ENCODE results near the gene SSMEM1.
"Not testable (repeated sequence)": the region's sequence is repeated elsewhere in the genome, so short reads cannot be mapped to it uniquely, and the experiment has no call there.

Gene SSMEM1

GRCh38 chr7:130226333-130226732 is 18.7 kb downstream of the SSMEM1 start:
- no peaks in the 10 kb centered on the region for H4K20me1 ChIP-seq (ENCODE audit: insufficient read depth, low read length)
- H3K9ac ChIP-seq (ENCODE audit: low read length), result no peak overlapping the region
- TF ChIP-seq, protein P1, sequence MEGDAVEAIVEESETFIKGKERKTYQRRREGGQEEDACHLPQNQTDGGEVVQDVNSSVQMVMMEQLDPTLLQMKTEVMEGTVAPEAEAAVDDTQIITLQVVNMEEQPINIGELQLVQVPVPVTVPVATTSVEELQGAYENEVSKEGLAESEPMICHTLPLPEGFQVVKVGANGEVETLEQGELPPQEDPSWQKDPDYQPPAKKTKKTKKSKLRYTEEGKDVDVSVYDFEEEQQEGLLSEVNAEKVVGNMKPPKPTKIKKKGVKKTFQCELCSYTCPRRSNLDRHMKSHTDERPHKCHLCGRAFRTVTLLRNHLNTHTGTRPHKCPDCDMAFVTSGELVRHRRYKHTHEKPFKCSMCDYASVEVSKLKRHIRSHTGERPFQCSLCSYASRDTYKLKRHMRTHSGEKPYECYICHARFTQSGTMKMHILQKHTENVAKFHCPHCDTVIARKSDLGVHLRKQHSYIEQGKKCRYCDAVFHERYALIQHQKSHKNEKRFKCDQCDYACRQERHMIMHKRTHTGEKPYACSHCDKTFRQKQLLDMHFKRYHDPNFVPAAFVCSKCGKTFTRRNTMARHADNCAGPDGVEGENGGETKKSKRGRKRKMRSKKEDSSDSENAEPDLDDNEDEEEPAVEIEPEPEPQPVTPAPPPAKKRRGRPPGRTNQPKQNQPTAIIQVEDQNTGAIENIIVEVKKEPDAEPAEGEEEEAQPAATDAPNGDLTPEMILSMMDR (IDR thresholded peaks at IDR 0.05; ENCODE audit: low read length), result no peak
- TF ChIP-seq EZH2 (optimal IDR thresholded peaks at IDR 0.05; ENCODE audit: low read depth, low read length), result no peak
- TF ChIP-seq EZH2phosphoT487 (IDR thresholded peaks at IDR 0.05; ENCODE audit: low read length), result no peak
- H2AFZ ChIP-seq (ENCODE audit: low read length), result no peak overlapping the region
- H3F3A ChIP-seq (ENCODE audit: insufficient read depth, low read length), result peaks cover 13% of the 10 kb centered on the region
- H3K4me2 ChIP-seq (ENCODE audit: low read depth, low read length), result no peak overlapping the region
- H3K4me3 ChIP-seq (ENCODE audit: low read length), result no peak overlapping the region
- peaks cover 22% of the 10 kb centered on the region for H3K4me1 ChIP-seq (ENCODE audit: low read length)
- H3K27me3 ChIP-seq (replicated peaks; ENCODE audit: insufficient read depth, low read length), result no peaks in the 10 kb centered on the region
- H3K9me3 ChIP-seq (replicated peaks; ENCODE audit: insufficient read depth, low read length), result no peaks in the 10 kb centered on the region
- H3K36me3 ChIP-seq (replicated peaks; ENCODE audit: insufficient read depth, low read length), result no peaks in the 10 kb centered on the region
- no peaks in the 10 kb centered on the region for H3K9me2 ChIP-seq (replicated peaks; ENCODE audit: insufficient read depth, low read length)
- DNase-seq, result no peak
- H3K27ac ChIP-seq (ENCODE audit: low read length), result no peak overlapping the region
- no peaks in the 10 kb centered on the region for H3K79me2 ChIP-seq (ENCODE audit: low read length)

DNA sequence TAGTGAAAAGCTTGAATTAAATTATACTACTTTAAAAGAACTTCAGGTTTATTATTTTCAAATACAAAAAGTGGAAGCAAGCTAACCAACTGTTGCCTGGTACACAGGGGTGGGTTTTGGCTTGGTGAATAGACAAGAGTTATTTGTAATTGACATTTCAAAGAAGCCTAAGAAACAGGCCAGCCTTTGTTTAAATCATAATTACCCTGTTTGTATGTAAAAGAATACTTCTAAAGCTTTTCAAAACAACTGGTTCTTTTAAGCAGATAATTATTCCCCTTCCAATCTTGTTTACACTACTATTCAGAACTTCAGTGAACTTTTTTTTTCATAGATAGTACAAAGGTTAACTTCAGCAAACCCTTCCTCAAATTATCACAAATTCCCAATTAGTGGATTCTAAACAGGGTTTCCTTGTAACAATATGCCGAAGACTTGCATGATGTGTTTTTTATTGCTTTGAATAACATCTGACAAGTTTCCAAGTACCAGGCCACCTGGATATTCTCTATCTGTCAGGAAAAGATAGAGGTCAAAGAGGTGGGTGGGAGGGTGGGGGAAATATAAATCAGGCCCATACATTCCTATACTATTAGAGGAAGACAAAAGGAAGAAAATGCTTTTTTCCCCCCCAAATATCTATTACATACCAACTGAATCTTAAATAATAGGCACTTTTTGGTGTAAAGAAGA is 20.4 kb downstream of the SSMEM1 start:
- DNase-seq, result no peak
- 0 out of 2 replicates have a peak overlapping the region, but pooled peaks have one; percentile 9 for H3K4me2 ChIP-seq (ENCODE audit: low read depth, low read length)

GRCh38 chr7:130228840-130229502 is 21.3 kb downstream of the SSMEM1 start:
- TF ChIP-seq, protein P1 (IDR thresholded peaks at IDR 0.05; ENCODE audit: low read length), result no peak
- TF ChIP-seq EZH2 (optimal IDR thresholded peaks at IDR 0.05; ENCODE audit: low read depth, low read length) (no peak), EZH2phosphoT487 (IDR thresholded peaks at IDR 0.05; ENCODE audit: low read length) (no peak)
- no peak overlapping the region for H3K4me3 ChIP-seq (ENCODE audit: low read length)
- no peak overlapping the region for H3K9ac ChIP-seq (ENCODE audit: low read length)
- DNase-seq, result no peak
- H3F3A ChIP-seq (ENCODE audit: insufficient read depth, low read length), result peaks cover under 1% of the 10 kb centered on the region; the same call in 1 of the 2 replicates
- peaks cover 17% of the 10 kb centered on the region for H3K4me1 ChIP-seq (ENCODE audit: low read length)
- 0 out of 2 replicates have a peak overlapping the region, but pooled peaks have one; percentile 9 for H3K4me2 ChIP-seq (ENCODE audit: low read depth, low read length)
- H3K27me3 ChIP-seq (replicated peaks; ENCODE audit: insufficient read depth, low read length), result no peaks in the 10 kb centered on the region
- H3K9me2 ChIP-seq (replicated peaks; ENCODE audit: insufficient read depth, low read length), result no peaks in the 10 kb centered on the region
- H4K20me1 ChIP-seq (ENCODE audit: insufficient read depth, low read length), result no peaks in the 10 kb centered on the region
- 0 out of 2 replicates have a peak overlapping the region, but pooled peaks have one; percentile 27 for H2AFZ ChIP-seq (ENCODE audit: low read length)
- no peak overlapping the region for H3K27ac ChIP-seq (ENCODE audit: low read length)
- H3K79me2 ChIP-seq (ENCODE audit: low read length), result no peaks in the 10 kb centered on the region
- H3K9me3 ChIP-seq (replicated peaks; ENCODE audit: insufficient read depth, low read length), result no peaks in the 10 kb centered on the region
- H3K36me3 ChIP-seq (replicated peaks; ENCODE audit: insufficient read depth, low read length), result no peaks in the 10 kb centered on the region

More for the DNA sequence above, 20.4 kb downstream of the SSMEM1 start:
- Histone ChIP-seq H3K27me3 (replicated peaks; ENCODE audit: insufficient read depth, low read length) (no peaks in the 10 kb centered on the region), H3K36me3 (replicated peaks; ENCODE audit: insufficient read depth, low read length) (no peaks in the 10 kb centered on the region), H3F3A (ENCODE audit: insufficient read depth, low read length) (peaks cover 10% of the 10 kb centered on the region), H3K4me1 (ENCODE audit: low read length) (peaks cover 22% of the 10 kb centered on the region), H2AFZ (ENCODE audit: low read length) (0 out of 2 replicates have a peak overlapping the region, but pooled peaks have one; percentile 27), H3K9me2 (replicated peaks; ENCODE audit: insufficient read depth, low read length) (no peaks in the 10 kb centered on the region), H3K79me2 (ENCODE audit: low read length) (no peaks in the 10 kb centered on the region), H3K4me3 (ENCODE audit: low read length) (no peak overlapping the region), H3K9ac (ENCODE audit: low read length) (no peak overlapping the region), H4K20me1 (ENCODE audit: insufficient read depth, low read length) (no peaks in the 10 kb centered on the region), H3K9me3 (replicated peaks; ENCODE audit: insufficient read depth, low read length) (no peaks in the 10 kb centered on the region), H3K27ac (ENCODE audit: low read length) (no peak overlapping the region)
- no peak for TF ChIP-seq EZH2phosphoT487 (IDR thresholded peaks at IDR 0.05; ENCODE audit: low read length)
- TF ChIP-seq, protein P1 (IDR thresholded peaks at IDR 0.05; ENCODE audit: low read length), result no peak
- no peak for TF ChIP-seq EZH2 (optimal IDR thresholded peaks at IDR 0.05; ENCODE audit: low read depth, low read length)

- not testable (repeated sequence) for H3K9ac ChIP-seq (ENCODE audit: low read length); H3F3A ChIP-seq (ENCODE audit: insufficient read depth, low read length); H3K4me2 ChIP-seq (ENCODE audit: low read depth, low read length); H4K20me1 ChIP-seq (ENCODE audit: insufficient read depth, low read length); H2AFZ ChIP-seq (ENCODE audit: low read length); H3K4me3 ChIP-seq (ENCODE audit: low read length); H3K79me2 ChIP-seq (ENCODE audit: low read length); H3K27me3 ChIP-seq (replicated peaks; ENCODE audit: insufficient read depth, low read length); H3K9me3 ChIP-seq (replicated peaks; ENCODE audit: insufficient read depth, low read length); H3K36me3 ChIP-seq (replicated peaks; ENCODE audit: insufficient read depth, low read length); H3K9me2 ChIP-seq (replicated peaks; ENCODE audit: insufficient read depth, low read length); DNase-seq; H3K27ac ChIP-seq (ENCODE audit: low read length)
- H3K4me1 ChIP-seq (ENCODE audit: low read length), result peaks cover 15% of the 10 kb centered on the region
Observed at GRCh38 chr7:130229981-130230380, 22.3 kb downstream of the SSMEM1 start.

All from MM.1S (cell line).